ENCODE data around the gene COL25A1. TPM values are rescaled to one million over a fixed set of nuclear protein-coding genes. Genes with fewer than 3 reads are reported as not detected.

The COL25A1 gene
- total RNA-seq, 2 donors from 2014 or later: 0.29 TPM; not detected in 1

GRCh38 chr4:108950158-108950915 is 352.1 kb downstream of the COL25A1 start:
- H3K36me3 ChIP-seq: no peaks in the 10 kb centered on the region
- H3K4me3 ChIP-seq: no peak overlapping the region
- no peaks in the 10 kb centered on the region for H3K27me3 ChIP-seq
- H3K9me3 ChIP-seq: no peaks in the 10 kb centered on the region
- DNase-seq: no peak
- no peak overlapping the region for H3K27ac ChIP-seq
- H3K4me1 ChIP-seq: peaks cover 2% of the 10 kb centered on the region
- H3K9ac ChIP-seq (ENCODE audit: low read depth in 2 of 2, low read length in 2 of 2): no peak overlapping the region
- no peak for TF ChIP-seq CTCF (IDR thresholded peaks at IDR 0.05)
- intact Hi-C loops (cut with DNase I): no loop called here

GRCh38 chr4:108947526-108947925 is 354.9 kb downstream of the COL25A1 start:
- Histone ChIP-seq H3K9me3 (no peaks in the 10 kb centered on the region), H3K27me3 (no peaks in the 10 kb centered on the region), H3K27ac (no peak overlapping the region), H3K36me3 (no peaks in the 10 kb centered on the region), H3K9ac (ENCODE audit: low read depth in 2 of 2, low read length in 2 of 2) (no peak overlapping the region), H3K4me1 (no peaks in the 10 kb centered on the region), H3K4me3 (no peak overlapping the region)
- no peak for DNase-seq
- no peak for TF ChIP-seq CTCF (IDR thresholded peaks at IDR 0.05)
- intact Hi-C loops (cut with DNase I): no loop called here

- H3K36me3 ChIP-seq: no peaks in the 10 kb centered on the region
- H3K27ac ChIP-seq: no peak overlapping the region
- no peaks in the 10 kb centered on the region for H3K4me1 ChIP-seq
- no peaks in the 10 kb centered on the region for H3K9me3 ChIP-seq
- TF ChIP-seq CTCF (IDR thresholded peaks at IDR 0.05): no peak
- no peaks in the 10 kb centered on the region for H3K27me3 ChIP-seq
- intact Hi-C loops (cut with DNase I): no loop called here
- no peak for DNase-seq
- no peak overlapping the region for H3K9ac ChIP-seq (ENCODE audit: low read depth in 2 of 2, low read length in 2 of 2)
- no peak overlapping the region for H3K4me3 ChIP-seq
Observed at GRCh38 chr4:108946237-108946636, 356.2 kb downstream of the COL25A1 start.

- Histone ChIP-seq H3K4me1 (no peaks in the 10 kb centered on the region), H3K9me3 (no peaks in the 10 kb centered on the region), H3K9ac (ENCODE audit: low read depth in 2 of 2, low read length in 2 of 2) (no peak overlapping the region), H3K36me3 (no peaks in the 10 kb centered on the region), H3K27me3 (no peaks in the 10 kb centered on the region), H3K27ac (no peak overlapping the region), H3K4me3 (no peak overlapping the region)
- TF ChIP-seq CTCF (IDR thresholded peaks at IDR 0.05): no peak
- DNase-seq: no peak
- intact Hi-C loops (cut with DNase I): no loop called here
Observed at GRCh38 chr4:108943976-108944591, 358.4 kb downstream of the COL25A1 start.

GRCh38 chr4:108943371-108943770 is 359.1 kb downstream of the COL25A1 start:
- Histone ChIP-seq H3K4me3 (no peak overlapping the region), H3K27ac (no peak overlapping the region), H3K36me3 (no peaks in the 10 kb centered on the region), H3K27me3 (no peaks in the 10 kb centered on the region), H3K4me1 (no peaks in the 10 kb centered on the region), H3K9me3 (no peaks in the 10 kb centered on the region), H3K9ac (ENCODE audit: low read depth in 2 of 2, low read length in 2 of 2) (no peak overlapping the region)
- no peak for DNase-seq
- TF ChIP-seq CTCF (IDR thresholded peaks at IDR 0.05): no peak
- intact Hi-C loops (cut with DNase I): no loop called here
